ENCODE data around the gene CYFIP2.

CYFIP2 gene

DNA sequence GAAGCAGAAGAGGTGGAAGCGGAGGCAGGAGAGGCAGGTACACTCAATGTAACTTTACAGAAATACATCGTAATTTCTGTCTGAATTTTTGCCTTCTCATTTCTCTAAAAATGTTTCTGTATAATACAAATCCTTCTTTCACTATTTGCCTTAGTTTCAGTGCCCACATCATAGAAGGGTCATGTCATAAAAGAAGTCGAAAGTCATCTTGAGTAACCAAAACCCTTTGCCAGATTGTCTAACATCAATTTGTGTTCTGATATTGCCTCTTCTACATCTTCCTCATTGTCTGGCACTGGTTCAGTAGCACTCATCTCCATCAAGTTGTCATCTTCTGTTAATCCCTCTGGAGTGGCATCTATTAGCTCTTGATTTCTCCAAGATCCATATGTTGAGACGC, 6.2 kb upstream of the CYFIP2 start:
- DNase-seq, result no peak

DNA sequence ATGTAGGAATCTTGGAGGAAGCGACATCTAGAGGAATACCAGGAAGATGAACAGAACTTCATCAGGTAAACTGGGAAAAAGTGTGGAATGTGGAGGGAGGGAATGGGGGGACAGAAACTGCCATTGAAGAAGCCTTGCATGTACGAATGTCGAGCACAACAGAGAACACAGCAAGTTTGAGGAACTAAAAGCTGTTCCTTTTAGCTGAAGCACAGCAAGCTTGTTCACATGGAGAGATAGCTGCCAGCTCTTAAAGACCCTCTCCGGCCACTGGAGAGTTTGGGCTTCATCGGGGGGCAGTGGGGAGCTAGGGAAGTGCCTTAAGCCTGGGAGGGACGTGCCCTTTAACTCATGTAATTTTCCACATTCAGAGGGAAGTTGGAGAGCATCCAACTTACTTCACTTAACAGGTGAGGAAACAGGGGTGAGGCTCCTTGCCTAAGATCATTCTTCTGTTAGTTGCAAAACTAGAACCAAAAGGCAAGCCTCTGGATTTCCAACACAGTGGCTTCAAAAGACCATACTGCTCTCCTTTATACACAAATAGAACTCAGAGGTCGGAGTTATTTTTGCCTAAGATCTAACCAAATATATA, 2.3 kb upstream of the CYFIP2 start:
- no peak for DNase-seq

DNA sequence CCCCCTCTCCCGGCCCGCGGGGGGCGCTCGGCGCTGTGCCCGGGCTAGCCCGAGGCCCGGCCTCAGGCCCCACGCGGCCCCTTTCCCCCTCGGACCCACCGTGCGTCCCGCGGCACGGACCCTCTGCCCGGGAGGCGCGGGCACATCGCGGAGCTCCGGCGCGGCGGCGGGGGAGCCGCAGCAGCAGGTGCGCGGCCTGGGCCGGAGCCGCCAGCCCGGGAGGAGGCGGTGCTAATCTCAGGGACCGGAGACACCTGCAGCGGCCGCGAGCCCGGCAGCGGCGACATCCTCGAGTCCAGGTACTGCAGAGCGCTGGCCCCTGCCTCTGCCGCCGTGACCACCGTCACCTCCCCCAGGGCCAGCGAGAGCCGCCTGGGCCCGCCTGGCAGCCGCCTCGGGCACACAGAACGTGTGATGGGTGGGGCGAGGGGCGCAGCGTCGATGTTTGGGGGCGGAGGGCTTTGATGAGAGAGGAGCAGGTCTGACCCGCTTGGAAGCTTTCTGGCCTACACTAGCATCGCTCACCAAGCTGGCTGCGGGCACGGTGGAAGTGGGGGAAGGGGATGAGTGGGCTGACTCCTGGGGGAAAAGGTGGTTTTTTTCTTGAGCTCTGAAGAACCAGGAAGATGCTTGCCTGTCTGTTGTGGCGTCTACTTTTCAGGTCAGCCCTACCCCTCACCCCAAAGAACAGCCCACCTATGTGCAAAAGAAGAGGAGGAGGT, 524 bp downstream of the CYFIP2 start:
- peak; percentile 53 for DNase-seq

DNA sequence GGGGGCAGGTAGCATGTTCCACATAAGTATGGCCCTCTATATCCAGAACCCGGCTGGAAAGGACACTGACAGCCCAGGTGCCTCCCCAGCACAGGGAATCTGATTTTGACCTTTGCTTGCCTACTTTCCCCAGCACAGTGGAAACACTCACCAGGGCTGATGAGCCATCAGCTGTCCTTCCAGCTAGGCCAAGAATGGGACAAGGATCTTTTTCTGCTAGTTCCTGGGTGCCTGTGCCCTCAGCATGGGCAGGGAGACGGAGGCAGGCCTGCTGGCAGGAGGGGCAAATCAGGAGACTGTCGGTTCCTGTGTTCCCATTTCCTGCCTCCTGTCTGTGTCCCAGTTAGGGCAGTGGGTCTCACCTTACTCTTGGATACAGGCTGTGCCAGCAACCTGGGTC, 1.1 kb downstream of the CYFIP2 start:
- DNase-seq, result no peak

DNA sequence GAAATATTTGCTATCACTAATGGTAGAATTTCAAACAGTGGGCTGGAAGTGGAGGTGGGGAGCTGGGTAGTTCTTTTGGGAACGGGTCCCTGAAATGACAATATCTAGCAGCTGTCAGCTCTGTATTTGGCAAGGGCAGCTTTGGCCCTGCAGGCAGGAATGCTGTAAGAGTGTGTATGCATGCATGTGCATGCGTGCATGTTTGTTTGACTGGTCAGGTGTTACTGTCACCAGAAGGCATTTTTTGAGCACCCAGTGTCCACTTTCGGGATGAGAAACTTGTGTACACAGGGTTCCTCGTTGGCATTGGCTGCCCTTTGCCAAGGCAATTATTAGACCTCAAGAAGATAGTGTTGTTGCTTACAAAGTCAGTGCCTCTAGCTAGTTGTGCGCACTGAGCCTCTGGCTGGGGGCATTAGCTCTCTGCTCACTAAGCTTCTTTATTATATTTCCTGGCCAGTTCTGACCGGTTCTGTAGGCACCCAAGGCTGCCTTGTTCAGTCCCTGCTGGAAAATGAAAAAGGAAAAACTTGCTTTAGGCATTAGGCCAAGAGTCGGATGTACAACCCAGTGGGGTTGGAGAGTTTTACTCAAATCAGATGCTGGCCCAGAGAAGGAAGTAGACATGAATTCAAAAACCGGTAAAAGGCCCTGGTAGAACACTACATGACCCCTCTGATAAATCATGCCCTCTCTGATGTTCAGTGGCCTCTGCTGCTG, 2.0 kb downstream of the CYFIP2 start:
- no peak for DNase-seq

DNA sequence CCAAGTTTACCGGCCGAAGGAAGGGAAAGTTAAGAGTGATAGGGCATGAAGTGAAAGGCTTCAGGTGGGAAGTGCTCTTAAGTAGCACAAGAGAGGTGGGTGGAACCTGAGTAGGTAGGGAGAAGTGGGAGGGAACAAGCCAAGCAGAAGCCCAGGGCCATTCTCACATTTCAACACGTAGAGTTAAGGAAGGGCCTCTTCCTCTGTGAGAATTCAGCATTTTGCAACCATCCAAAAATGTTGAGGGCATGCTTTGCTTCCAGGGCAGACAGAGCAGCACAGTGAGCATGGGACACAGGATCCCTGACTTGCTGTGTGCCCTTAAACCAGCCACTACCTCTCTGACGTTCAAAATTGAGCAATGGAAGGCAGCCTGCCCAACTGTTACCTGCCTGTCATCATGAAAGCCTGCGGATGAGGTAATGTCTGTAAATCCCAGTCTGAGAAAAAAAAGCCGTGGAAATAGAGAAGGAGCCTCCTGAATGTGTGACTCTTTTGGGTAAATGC, 3.3 kb downstream of the CYFIP2 start:
- DNase-seq, result no peak

DNA sequence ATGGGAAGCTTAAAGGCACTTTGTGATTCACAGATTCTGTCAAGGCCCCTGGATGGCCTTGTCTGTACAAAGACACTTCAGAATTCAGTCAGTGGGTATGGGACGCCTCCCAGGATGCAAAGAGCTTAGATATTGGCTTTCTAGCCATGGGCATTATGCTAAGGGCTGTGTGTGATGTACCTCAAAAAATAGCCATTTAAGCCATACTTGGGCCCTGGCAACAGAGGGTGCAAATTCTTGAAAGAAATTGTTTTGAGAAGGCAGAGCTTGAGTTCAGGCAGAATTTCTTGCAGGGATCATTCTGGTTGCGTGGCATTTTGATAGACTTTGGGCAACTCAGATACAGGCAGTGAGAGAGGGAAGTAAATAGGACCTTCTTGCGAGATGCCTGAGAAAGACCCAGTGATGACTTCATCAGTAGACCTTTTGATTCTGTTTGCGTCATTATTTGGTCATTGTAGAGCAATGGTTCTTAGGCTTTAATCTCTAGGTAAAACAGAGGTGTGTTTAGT, 3.9 kb downstream of the CYFIP2 start:
- no peak for DNase-seq

DNA sequence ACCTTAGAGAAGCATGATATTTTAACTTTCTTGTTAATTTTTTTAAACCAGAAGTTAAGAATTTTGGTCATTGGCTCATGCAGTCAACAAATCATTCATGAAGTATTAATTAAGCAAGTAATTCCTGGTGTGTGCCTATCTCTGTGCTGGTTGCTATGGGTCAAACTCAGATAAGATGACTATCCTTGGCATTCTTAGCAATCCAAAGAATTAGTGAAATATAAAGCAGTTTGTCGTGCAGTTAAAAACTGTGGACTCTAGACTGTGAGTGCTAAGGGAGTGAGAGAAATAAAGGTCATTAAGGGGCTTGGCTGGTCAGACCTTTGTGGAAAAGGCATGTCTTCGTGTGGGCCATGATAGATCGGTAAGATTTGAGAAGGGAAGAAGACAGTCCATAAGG, 4.8 kb downstream of the CYFIP2 start:
- DNase-seq, result no peak

DNA sequence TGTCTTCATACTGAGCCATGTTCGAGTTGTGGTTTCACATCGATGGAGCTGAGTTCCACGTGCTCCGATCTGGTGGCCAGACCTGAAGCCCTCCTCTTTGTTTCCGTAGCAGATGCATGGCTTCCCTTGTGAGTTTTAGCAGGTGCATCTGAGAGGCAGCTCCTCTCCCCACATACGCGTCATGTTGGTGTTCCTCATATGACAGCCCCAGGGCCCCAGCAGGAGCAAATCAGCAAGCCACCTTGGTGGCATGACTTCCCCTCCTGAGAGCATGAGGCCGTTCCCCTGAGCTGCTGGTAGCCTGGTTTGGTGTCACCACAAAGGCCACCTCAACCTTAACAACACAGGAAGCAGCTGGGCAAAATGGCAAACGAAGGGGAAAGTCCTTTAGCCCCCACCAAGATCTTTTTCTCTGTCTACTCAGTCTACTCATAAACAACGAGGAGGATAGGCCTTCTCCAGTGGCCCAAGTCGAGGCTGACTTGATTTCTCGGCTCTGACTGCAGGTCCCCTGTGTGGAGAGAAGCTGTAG, 5.9 kb downstream of the CYFIP2 start:
- peak; percentile 15 for DNase-seq

DNA sequence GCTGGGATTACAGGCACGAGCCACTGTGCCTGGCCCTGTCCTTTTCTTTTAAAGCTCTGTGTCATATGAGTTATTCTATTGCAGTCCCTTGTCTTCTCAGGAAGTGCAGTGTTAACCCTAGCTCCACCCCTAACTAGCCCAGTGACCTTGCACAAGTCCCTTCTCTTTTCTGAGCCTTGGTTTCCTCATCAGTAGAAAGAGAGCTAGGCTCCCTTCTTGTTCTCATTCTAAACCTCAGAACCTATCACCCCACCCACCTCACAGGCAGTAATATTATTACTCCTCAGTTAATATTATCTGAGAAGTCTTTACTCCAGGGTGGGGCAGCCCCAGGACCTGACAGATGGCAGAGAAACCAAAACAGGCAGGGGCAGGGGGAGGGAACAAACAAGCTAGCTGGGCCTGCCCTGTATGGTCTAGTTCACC, 7.2 kb downstream of the CYFIP2 start:
- DNase-seq, result no peak

DNA sequence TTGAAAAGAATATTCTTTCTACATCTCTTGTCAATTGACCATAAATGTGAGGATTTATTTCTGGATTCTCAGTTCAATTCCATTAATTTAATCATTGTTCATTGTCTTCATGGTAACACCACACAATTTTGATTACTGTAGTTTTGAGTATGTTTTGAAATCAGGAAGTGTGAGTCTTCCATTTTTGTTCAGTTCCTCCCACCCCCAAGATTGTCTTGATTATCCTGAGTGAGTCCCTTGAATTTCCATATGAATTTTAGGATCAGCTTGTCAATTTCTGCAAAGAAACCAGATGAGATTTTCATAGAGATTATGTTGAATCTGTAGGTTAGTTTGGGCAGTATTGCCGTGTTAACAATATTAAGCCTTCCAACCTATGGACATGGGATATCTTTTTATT, 9.5 kb downstream of the CYFIP2 start:
- DNase-seq, result no peak

DNA sequence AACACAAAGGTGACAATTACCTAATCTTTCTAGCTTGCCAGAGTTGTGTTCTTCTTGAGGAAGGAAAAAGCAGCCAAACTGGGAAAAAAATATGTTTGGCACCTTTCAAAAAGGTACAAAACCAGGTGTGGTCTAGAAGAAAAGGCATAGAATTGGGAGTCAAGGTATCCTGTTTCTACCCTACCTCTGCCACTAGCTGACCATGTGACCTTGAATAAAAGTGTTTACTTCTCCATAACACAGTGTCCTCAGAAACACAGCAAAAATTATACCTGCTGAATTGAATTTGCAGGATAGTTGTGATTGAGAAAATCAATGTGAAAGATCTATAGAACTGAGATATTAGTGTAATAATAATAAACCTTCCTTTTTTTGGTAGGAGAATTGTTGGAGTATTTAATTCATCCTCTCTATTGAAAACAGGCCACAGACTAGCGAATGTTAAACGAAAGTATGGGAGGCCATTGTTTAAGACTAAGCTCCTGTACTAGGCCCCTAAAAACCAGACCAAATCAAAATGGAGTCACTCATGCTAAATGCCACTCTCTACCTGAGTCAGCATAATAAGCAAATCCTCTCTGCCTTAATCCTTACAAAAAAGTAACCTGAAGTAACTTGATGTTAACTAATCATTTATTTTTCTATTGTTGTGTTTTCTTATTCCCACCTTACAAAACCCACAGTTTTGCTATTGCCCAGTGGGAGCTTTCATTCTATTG, 12.6 kb downstream of the CYFIP2 start:
- no peak for DNase-seq

DNA sequence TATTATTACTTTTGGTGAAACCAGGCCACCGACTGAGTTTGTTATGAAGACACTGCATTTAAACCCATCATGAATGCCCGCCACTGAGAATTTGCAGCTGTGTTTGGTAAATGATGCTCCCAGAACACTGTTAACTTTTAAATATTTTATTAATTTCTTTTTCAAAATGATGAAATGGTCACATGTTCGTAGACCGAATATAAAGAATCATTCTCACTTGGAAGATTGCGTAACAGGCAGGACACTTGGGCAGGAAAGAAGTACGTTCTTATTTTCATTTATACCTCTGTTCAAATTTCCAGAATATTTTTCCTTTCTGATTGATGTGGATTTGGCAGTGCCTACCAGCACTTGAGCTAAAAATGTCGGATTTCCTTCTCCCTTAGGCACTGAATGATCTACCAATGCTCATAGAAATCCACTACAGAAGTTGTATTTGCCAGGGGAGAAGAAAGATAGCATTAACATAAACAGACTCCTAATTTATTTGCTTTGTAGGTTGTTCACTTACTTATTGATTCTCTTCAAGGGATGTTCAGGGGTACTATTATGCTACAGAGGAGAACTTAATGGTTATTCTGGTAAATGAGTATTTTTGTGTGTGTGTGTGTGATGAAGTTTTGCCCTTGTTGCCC, 13.8 kb downstream of the CYFIP2 start:
- no peak for DNase-seq

DNA sequence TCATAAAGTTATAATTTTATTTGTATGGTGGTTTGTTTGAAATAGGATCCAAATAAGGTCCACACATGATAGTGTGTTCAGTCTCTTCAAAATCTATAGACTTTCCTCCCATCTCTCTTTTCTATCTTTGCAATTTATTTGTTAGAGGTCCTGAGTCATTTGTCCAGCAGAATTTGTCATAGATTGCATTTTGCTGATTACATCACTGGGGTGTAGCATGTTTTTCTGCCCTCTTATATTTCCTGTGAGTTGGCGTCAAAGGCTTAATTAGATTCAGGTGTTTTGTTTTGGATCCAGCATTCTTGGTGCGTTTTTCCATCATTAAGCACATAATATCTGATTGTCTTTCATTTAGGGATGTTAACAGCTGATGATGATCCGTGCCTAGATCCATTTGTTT, 15.0 kb downstream of the CYFIP2 start:
- no peak for DNase-seq

DNA sequence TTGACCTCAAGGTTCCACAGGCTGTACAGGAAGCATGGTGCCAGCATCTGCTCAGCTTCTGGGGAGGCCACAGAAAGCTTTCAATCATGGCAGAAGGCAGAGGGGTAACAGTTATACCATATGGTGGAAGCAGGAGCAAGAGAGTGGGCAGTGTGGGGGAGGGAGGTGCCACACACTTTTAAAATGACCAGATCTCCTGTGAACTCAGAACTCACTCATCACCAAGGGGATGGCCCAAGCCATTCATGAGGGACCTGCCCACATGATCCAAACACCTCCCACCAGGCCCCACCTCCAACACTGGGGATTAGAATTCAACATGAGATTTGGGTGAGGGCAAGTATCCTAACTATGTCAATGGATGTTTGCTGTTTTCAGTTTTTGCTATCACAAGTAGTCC, 16.2 kb downstream of the CYFIP2 start:
- no peak for DNase-seq

DNA sequence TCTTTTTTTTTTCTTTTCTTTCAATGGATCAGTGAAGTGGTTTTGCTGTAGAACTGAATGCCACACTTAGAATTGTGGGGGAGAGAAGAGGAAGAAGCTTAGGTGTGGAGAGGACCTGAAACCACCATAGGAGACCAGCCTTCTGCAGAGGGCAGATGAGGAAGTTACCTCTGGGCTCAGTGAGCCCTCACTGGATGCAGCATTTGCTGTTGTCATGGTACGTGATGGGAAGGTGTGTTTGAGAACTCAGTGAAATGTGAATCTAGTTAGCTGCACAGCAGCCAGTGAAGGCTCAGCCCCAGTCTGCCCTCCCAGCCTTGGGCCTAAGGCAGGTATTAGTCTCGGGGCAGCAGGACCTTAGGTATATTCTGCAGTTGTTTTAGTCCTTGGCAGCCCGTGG, 17.5 kb downstream of the CYFIP2 start:
- no peak for DNase-seq

DNA sequence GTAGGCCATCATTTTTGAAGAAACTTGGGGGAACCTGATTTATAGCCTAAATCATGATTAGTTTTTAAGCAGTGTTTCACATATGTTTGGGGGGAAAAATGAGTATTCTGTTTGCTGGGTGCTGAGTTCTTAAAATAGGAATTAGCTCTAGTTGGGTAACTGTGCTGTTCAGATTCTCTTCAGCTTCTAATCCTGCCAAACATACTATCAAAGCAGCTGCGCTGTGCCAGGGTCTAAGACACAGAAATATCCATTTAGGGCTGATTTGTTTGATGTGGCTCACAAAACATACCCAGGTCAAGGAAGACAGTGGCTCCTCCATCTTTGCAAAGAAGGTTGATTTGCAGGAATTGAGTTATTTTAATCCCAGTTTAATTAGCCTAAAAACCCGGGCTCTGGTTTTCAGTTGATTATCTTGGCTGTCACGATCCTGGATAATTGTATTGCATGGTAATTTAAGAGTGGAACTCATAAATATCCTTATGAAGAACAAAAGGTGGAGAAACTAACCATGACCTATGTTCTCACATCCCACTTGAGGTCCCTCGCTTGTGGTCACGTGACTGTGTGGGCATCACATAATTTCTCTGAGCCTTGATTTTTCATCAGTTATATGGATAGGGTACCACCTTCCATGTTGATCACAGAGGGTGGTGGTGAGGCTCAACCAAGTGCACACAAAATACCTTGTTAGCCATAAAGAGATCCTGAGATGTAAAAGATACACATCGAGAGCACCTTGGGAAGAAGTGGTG, 18.7 kb downstream of the CYFIP2 start:
- DNase-seq, result no peak

DNA sequence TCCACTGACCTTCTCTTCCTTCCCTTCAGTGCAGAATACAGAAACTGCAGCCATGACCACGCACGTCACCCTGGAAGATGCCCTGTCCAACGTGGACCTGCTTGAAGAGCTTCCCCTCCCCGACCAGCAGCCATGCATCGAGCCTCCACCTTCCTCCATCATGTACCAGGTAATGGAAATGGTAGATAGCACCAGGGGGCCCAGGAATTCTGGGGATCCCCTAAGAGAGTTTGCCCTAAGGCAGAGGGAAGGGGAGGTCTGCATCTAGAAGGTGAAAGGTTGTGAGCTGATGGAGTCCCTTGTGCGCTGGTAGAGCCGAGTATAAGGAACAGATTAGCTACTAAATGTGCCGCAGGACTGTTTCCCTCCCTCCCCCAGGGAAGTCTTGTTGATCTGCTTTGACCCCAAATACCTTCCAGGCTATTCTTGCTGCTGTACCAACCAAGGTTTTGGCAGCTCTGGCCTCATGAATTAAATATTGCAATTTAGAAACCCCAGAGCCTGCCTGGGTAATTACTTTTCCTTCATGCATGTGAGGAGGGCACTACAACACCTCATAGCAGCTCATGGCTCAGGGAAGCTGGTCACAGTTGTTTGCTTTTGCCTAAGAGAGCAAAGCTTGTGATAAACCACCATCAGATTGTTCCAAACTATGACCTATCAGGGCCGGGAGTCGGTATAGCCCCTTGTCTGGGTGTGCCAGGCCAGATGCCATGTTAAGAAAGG, 19.6 kb downstream of the CYFIP2 start:
- no peak for DNase-seq

DNA sequence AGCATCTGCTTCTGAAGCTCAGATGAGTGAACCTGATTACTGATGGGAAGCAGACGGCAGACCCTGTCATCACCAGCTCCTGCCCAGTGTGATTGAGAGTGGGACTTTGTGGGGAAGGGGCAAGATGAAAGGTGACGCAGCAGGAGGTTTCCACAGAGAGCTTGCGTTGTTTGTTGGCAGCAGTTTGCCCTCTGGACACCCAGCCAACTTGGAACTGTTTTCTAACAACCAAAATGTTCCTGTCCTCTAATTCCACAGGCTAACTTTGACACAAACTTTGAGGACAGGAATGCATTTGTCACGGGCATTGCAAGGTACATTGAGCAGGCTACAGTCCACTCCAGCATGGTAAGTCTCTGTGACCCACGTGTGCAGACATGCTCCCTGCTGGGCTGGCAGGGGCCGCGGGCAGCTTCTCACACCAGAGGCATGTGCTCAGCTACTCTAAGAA, 20.9 kb downstream of the CYFIP2 start:
- no peak for DNase-seq

DNA sequence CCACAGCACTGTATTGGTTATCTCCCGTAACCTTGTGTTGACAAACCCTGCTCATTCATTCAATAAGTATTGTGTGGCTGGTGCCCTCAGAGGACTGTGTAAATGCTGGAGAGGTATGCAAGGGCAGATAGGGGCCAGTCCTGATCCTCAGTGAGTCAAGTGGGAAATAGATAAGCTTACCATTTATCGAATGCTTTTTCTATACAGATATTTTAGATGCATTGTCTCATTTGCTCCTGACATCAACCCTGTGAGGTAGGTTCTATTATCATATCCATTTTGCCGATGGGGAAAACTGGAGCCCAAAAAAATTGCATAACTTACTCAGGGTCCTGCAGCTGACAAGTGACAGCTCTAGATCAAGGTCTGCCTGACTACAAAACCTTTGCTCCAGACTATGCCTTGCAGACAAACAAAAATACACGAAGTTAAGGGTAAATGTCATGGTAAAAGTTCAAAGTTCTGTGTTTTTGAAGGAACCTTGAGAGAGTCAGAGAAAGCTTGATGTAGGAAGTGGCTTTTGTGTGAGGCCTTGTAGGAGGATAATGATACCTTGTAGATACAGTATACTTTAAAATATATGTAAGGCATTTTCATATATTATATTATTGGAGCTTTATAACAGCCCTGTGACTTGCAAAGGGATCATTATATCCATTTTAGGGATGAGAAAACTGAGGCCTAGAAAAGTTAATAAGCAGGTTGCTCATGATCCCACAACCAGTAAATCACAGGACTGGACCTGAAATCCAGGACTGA, 22.7 kb downstream of the CYFIP2 start:
- no peak for DNase-seq

Measured in activated gamma-delta T cell (primary cell).